ENCODE results near the gene RPL35. TPM values are rescaled to one million over a fixed set of nuclear protein-coding genes. Genes with fewer than 3 reads are reported as not detected.
A peak's percentile ranks its signal among the peaks of the same experiment; 100 is the strongest.

The RPL35 gene
- total RNA-seq, result 1,727 and 1,986 TPM in 2 replicates

- peak; percentile 20 for TF ChIP-seq CTCF (IDR thresholded peaks at IDR 0.05; ENCODE audit: insufficient read depth, low read depth, low read length)
- H3K4me3 ChIP-seq (ENCODE audit: low read depth, low read length), result peak within 1 kb of the TSS; percentile 85
- DNase-seq (ENCODE audit: low read depth), result peak; percentile 94
These were observed at the start of gene RPL35, which contains the start of gene ARPC5L for GRCh38 chr9:124861342-124862229. TSS of gene RPL35 (minus strand) at chr9:124861957. CDS start at chr9:124861912, 45 bp downstream. TSS of gene ARPC5L (plus strand) at chr9:124862130. CDS start at chr9:124869291, 7,161 bp downstream.

- no peak overlapping the region for H3K4me3 ChIP-seq (ENCODE audit: low read depth, low read length)
- no peak for TF ChIP-seq CTCF (IDR thresholded peaks at IDR 0.05; ENCODE audit: insufficient read depth, low read depth, low read length)
- no peak for DNase-seq (ENCODE audit: low read depth)
These were observed 46.3 kb upstream of the RPL35 start for GRCh38 chr9:124908098-124908497.

GRCh38 chr9:124906966-124907365 is 45.2 kb upstream of the RPL35 start:
- no peak for DNase-seq (ENCODE audit: low read depth)
- no peak overlapping the region for H3K4me3 ChIP-seq (ENCODE audit: low read depth, low read length)
- TF ChIP-seq CTCF (IDR thresholded peaks at IDR 0.05; ENCODE audit: insufficient read depth, low read depth, low read length), result no peak

GRCh38 chr9:124899845-124900244 is 38.1 kb upstream of the RPL35 start:
- no peak for DNase-seq (ENCODE audit: low read depth)
- no peak for TF ChIP-seq CTCF (IDR thresholded peaks at IDR 0.05; ENCODE audit: insufficient read depth, low read depth, low read length)

GRCh38 chr9:124897570-124898460 is 36.1 kb upstream of the RPL35 start:
- DNase-seq (ENCODE audit: low read depth), result no peak
- TF ChIP-seq CTCF (IDR thresholded peaks at IDR 0.05; ENCODE audit: insufficient read depth, low read depth, low read length), result no peak
- H3K4me3 ChIP-seq (ENCODE audit: low read depth, low read length), result no peak overlapping the region

More at GRCh38 chr9:124899845-124900244, 38.1 kb upstream of the RPL35 start:
- no peak overlapping the region for H3K4me3 ChIP-seq (ENCODE audit: low read depth, low read length)

- peak; percentile 56 for DNase-seq (ENCODE audit: low read depth)
- no peak overlapping the region for H3K4me3 ChIP-seq (ENCODE audit: low read depth, low read length)
- TF ChIP-seq CTCF (IDR thresholded peaks at IDR 0.05; ENCODE audit: insufficient read depth, low read depth, low read length), result peak; percentile 63
These were observed 33.0 kb upstream of the RPL35 start for GRCh38 chr9:124894741-124895170.
